NCI-H187 (cell line): Measurements from ENCODE around the gene ASB7.

Source experiments
- DNase-seq, 2 experiments: peaks; one replicate each; lab custom pipeline; 2025; lab: John Stamatoyannopoulos, UW

ASB7 gene

GRCh38 chr15:100598655-100599054 is 3.7 kb upstream of the ASB7 start:
- DNase-seq = no peak

GRCh38 chr15:100601163-100601562 is 1.2 kb upstream of the ASB7 start:
- DNase-seq = no peak

- peak in 1 of 2 experiments; percentile 56 for DNase-seq
Measured at GRCh38 chr15:100601617-100602063, 749 bp upstream of the ASB7 start.

GRCh38 chr15:100602823-100603393 is 519 bp downstream of the ASB7 start:
- no peak for DNase-seq

GRCh38 chr15:100612539-100612938 is 10.2 kb downstream of the ASB7 start:
- DNase-seq = no peak

GRCh38 chr15:100613208-100613607 is 10.8 kb downstream of the ASB7 start:
- DNase-seq = no peak

- DNase-seq = no peak
Measured at GRCh38 chr15:100614336-100614735, 11.9 kb downstream of the ASB7 start.

GRCh38 chr15:100614918-100615317 is 12.5 kb downstream of the ASB7 start:
- no peak for DNase-seq

GRCh38 chr15:100615801-100616200 is 13.4 kb downstream of the ASB7 start:
- DNase-seq = no peak

GRCh38 chr15:100616700-100617099 is 14.3 kb downstream of the ASB7 start:
- no peak for DNase-seq

- no peak for DNase-seq
Measured at GRCh38 chr15:100623301-100623700, 20.9 kb downstream of the ASB7 start.

- peak; percentile 58 to 67 for DNase-seq
Measured at GRCh38 chr15:100627789-100628395, 25.5 kb downstream of the ASB7 start.

GRCh38 chr15:100628746-100629145 is 26.4 kb downstream of the ASB7 start:
- no peak for DNase-seq

GRCh38 chr15:100631831-100632230 is 29.4 kb downstream of the ASB7 start:
- DNase-seq = no peak

- peak in 1 of 2 experiments; percentile 6 for DNase-seq
Measured at GRCh38 chr15:100633763-100634075, 31.3 kb downstream of the ASB7 start.

GRCh38 chr15:100635406-100636071 is 33.1 kb downstream of the ASB7 start:
- DNase-seq = no peak

- no peak for DNase-seq
Measured at GRCh38 chr15:100638177-100638730, 35.9 kb downstream of the ASB7 start.

GRCh38 chr15:100642213-100642949 is 40.0 kb downstream of the ASB7 start:
- DNase-seq = no peak

GRCh38 chr15:100642950-100643338 is 40.6 kb downstream of the ASB7 start:
- no peak for DNase-seq

GRCh38 chr15:100645671-100646070 is 43.3 kb downstream of the ASB7 start:
- DNase-seq = no peak

GRCh38 chr15:100648951-100649350 is 46.6 kb downstream of the ASB7 start:
- no peak for DNase-seq

GRCh38 chr15:100650685-100651084 is 48.3 kb downstream of the ASB7 start:
- no peak for DNase-seq

- DNase-seq = no peak
Measured at GRCh38 chr15:100651253-100651652, 48.9 kb downstream of the ASB7 start.
